ENCODE data around the gene NKX6-1.

NKX6-1 gene

GRCh38 chr4:84507941-84508340 is 8.8 kb upstream of the NKX6-1 start:
- H3K9me3 ChIP-seq (ENCODE audit: control insufficient read depth, low read depth, low read length) = no peaks in the 10 kb centered on the region
- H3K4me1 ChIP-seq (ENCODE audit: control insufficient read depth, low read depth, low read length) = peaks cover 5% of the 10 kb centered on the region
- no peaks in the 10 kb centered on the region for H3K36me3 ChIP-seq (ENCODE audit: control insufficient read depth, low read depth, low read length)
- no peak overlapping the region for H3K27ac ChIP-seq (ENCODE audit: low read length)
- no peak overlapping the region for H3K9ac ChIP-seq (ENCODE audit: low read length)
- peaks cover 19% of the 10 kb centered on the region for H3K27me3 ChIP-seq (ENCODE audit: control insufficient read depth, insufficient read depth, low read length)
- H3K4me3 ChIP-seq (ENCODE audit: low read length) = no peak overlapping the region

- Histone ChIP-seq H3K27me3 (ENCODE audit: control insufficient read depth, insufficient read depth, low read length) (peaks cover 51% of the 10 kb centered on the region), H3K9me3 (ENCODE audit: control insufficient read depth, low read depth, low read length) (no peaks in the 10 kb centered on the region), H3K4me3 (ENCODE audit: low read length) (no peak overlapping the region), H3K9ac (ENCODE audit: low read length) (no peak overlapping the region), H3K27ac (ENCODE audit: low read length) (no peak overlapping the region), H3K4me1 (ENCODE audit: control insufficient read depth, low read depth, low read length) (peaks cover 30% of the 10 kb centered on the region), H3K36me3 (ENCODE audit: control insufficient read depth, low read depth, low read length) (no peaks in the 10 kb centered on the region)
These were observed 5.7 kb upstream of the NKX6-1 start for GRCh38 chr4:84504821-84505220.

DNA sequence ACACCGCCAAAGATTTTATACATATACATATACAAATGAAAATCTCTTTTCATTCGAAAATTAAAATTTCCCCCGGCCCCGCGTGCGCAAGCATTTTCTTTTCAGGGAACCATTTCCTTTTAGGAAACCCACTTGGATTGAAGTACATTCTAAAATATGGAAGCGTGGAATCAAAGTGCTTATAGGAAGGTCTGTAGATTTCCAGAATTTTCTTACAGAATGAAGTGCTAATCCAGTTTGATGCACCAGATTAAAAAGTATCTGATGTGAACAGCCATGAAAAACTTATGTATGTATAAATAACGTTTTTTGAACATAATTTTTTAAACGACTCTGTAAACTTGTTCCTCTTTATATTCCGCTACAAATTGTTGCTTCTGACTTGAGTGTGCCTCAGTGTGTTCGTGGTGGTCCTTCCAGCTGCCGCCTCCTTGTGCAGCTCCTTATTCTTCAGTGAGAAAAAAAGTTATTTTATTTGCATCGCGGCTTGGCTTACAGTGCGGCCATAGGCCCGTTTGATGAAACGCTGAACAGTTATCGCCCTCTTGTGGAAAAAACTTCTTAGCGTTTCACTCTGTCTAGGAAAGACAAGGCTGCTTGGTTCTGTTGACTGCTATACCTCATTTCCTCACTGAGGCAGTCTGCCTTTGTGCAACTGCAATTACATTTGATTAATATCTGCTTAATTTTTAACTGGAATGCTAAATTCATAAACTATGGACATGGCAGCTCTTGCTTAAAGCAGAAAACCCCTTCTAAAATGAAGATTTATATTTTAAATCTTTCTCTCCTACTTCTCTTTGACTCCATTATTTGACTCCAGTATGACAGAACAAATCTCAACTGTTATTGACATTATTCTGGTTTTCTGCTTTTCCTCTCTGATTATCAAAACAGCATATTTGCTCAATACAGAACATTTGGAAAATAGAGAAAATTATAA is 4.7 kb upstream of the NKX6-1 start:
- Histone ChIP-seq H3K27ac (ENCODE audit: low read length) (no peak overlapping the region), H3K4me3 (ENCODE audit: low read length) (peak overlapping the region; percentile 11), H3K36me3 (ENCODE audit: control insufficient read depth, low read depth, low read length) (no peaks in the 10 kb centered on the region), H3K9me3 (ENCODE audit: control insufficient read depth, low read depth, low read length) (no peaks in the 10 kb centered on the region), H3K4me1 (ENCODE audit: control insufficient read depth, low read depth, low read length) (peaks cover 32% of the 10 kb centered on the region), H3K27me3 (ENCODE audit: control insufficient read depth, insufficient read depth, low read length) (peaks cover 59% of the 10 kb centered on the region), H3K9ac (ENCODE audit: low read length) (no peak overlapping the region)

- no peaks in the 10 kb centered on the region for H3K36me3 ChIP-seq (ENCODE audit: control insufficient read depth, low read depth, low read length)
- no peaks in the 10 kb centered on the region for H3K9me3 ChIP-seq (ENCODE audit: control insufficient read depth, low read depth, low read length)
- peak overlapping the region; percentile 11 for H3K4me3 ChIP-seq (ENCODE audit: low read length)
- H3K27ac ChIP-seq (ENCODE audit: low read length) = no peak overlapping the region
- peaks cover 32% of the 10 kb centered on the region for H3K4me1 ChIP-seq (ENCODE audit: control insufficient read depth, low read depth, low read length)
- no peak overlapping the region for H3K9ac ChIP-seq (ENCODE audit: low read length)
- peaks cover 67% of the 10 kb centered on the region for H3K27me3 ChIP-seq (ENCODE audit: control insufficient read depth, insufficient read depth, low read length)
These were observed 3.9 kb upstream of the NKX6-1 start for GRCh38 chr4:84502955-84503373.

GRCh38 chr4:84502333-84502954 is 3.4 kb upstream of the NKX6-1 start:
- H3K27ac ChIP-seq (ENCODE audit: low read length) = no peak overlapping the region
- peak overlapping the region; percentile 18 for H3K4me3 ChIP-seq (ENCODE audit: low read length)
- peaks cover 32% of the 10 kb centered on the region for H3K4me1 ChIP-seq (ENCODE audit: control insufficient read depth, low read depth, low read length)
- H3K27me3 ChIP-seq (ENCODE audit: control insufficient read depth, insufficient read depth, low read length) = peaks cover 72% of the 10 kb centered on the region
- H3K9ac ChIP-seq (ENCODE audit: low read length) = no peak overlapping the region
- H3K36me3 ChIP-seq (ENCODE audit: control insufficient read depth, low read depth, low read length) = no peaks in the 10 kb centered on the region
- H3K9me3 ChIP-seq (ENCODE audit: control insufficient read depth, low read depth, low read length) = no peaks in the 10 kb centered on the region

GRCh38 chr4:84501721-84502267 is 2.7 kb upstream of the NKX6-1 start:
- H3K36me3 ChIP-seq (ENCODE audit: control insufficient read depth, low read depth, low read length) = no peaks in the 10 kb centered on the region
- peaks cover 38% of the 10 kb centered on the region for H3K4me1 ChIP-seq (ENCODE audit: control insufficient read depth, low read depth, low read length)
- H3K4me3 ChIP-seq (ENCODE audit: low read length) = peak overlapping the region; percentile 18
- H3K27me3 ChIP-seq (ENCODE audit: control insufficient read depth, insufficient read depth, low read length) = peaks cover 79% of the 10 kb centered on the region
- H3K9me3 ChIP-seq (ENCODE audit: control insufficient read depth, low read depth, low read length) = no peaks in the 10 kb centered on the region
- H3K27ac ChIP-seq (ENCODE audit: low read length) = no peak overlapping the region
- H3K9ac ChIP-seq (ENCODE audit: low read length) = no peak overlapping the region

DNA sequence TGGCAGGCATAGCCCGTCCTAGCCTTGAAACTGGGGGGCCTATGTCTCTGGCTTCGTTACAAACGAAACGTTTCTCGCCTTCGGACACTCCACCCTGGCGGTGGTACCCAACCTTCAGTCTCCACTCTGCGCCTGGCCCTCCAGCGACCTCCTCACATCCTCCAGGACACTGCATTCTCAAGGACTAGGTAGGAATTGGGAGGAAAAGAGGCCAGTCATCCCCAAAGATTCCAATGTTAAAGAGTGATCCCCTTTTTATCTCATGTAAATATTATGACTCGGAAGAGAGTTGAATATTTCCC is 2.1 kb upstream of the NKX6-1 start:
- Histone ChIP-seq H3K36me3 (ENCODE audit: control insufficient read depth, low read depth, low read length) (no peaks in the 10 kb centered on the region), H3K9me3 (ENCODE audit: control insufficient read depth, low read depth, low read length) (no peaks in the 10 kb centered on the region), H3K4me1 (ENCODE audit: control insufficient read depth, low read depth, low read length) (peaks cover 43% of the 10 kb centered on the region), H3K4me3 (ENCODE audit: low read length) (no peak overlapping the region), H3K27ac (ENCODE audit: low read length) (no peak overlapping the region), H3K27me3 (ENCODE audit: control insufficient read depth, insufficient read depth, low read length) (peaks cover 85% of the 10 kb centered on the region), H3K9ac (ENCODE audit: low read length) (no peak overlapping the region)

DNA sequence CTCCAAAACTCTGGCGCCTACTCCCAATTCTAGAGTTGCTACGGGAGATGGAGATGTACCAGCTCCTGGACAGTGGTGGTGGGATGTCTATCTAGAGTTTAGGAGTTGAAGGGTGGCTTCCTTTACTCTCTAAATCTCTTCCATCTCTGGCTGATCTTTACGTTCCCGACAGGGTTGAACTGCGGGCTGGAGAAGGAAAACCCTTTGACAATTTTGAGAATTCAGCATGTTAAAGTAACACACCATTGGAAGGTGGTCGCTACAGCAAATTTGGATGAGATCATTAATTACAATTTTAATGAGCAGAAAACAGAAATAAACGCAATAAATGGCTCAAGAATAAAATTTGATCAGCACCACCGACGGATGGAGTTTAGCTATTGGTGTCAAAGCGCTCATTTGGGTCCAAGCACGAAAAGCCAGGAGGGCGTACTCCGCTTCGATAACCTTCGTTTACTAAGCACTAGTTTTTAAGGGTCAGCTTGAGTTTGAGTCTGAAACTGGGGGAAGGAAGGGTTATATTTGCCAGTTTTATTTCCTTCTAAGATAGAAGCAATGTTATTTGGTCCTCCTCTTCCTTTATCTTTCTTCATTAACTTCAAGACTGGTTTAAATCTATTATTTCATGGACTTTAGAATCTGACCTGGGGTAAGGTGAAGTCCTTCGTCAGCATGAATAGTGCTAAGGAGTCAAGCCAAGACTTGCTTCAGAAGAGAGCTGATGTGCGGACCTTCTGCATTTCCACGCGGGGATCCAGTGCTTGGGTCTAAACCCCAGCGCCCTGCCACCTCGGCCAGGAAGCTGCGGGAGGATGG is 1.5 kb upstream of the NKX6-1 start:
- Histone ChIP-seq H3K27ac (ENCODE audit: low read length) (no peak overlapping the region), H3K9me3 (ENCODE audit: control insufficient read depth, low read depth, low read length) (no peaks in the 10 kb centered on the region), H3K27me3 (ENCODE audit: control insufficient read depth, insufficient read depth, low read length) (peaks cover 91% of the 10 kb centered on the region), H3K4me1 (ENCODE audit: control insufficient read depth, low read depth, low read length) (peaks cover 46% of the 10 kb centered on the region), H3K36me3 (ENCODE audit: control insufficient read depth, low read depth, low read length) (no peaks in the 10 kb centered on the region), H3K4me3 (ENCODE audit: low read length) (no peak overlapping the region), H3K9ac (ENCODE audit: low read length) (no peak overlapping the region)

GRCh38 chr4:84499624-84499982 is 511 bp upstream of the NKX6-1 start:
- peak overlapping the region; percentile 68 for H3K4me3 ChIP-seq (ENCODE audit: low read length)
- H3K4me1 ChIP-seq (ENCODE audit: control insufficient read depth, low read depth, low read length) = peaks cover 48% of the 10 kb centered on the region
- no peaks in the 10 kb centered on the region for H3K36me3 ChIP-seq (ENCODE audit: control insufficient read depth, low read depth, low read length)
- no peak overlapping the region for H3K9ac ChIP-seq (ENCODE audit: low read length)
- H3K9me3 ChIP-seq (ENCODE audit: control insufficient read depth, low read depth, low read length) = no peaks in the 10 kb centered on the region
- no peak overlapping the region for H3K27ac ChIP-seq (ENCODE audit: low read length)
- peaks cover 98% of the 10 kb centered on the region for H3K27me3 ChIP-seq (ENCODE audit: control insufficient read depth, insufficient read depth, low read length)

DNA sequence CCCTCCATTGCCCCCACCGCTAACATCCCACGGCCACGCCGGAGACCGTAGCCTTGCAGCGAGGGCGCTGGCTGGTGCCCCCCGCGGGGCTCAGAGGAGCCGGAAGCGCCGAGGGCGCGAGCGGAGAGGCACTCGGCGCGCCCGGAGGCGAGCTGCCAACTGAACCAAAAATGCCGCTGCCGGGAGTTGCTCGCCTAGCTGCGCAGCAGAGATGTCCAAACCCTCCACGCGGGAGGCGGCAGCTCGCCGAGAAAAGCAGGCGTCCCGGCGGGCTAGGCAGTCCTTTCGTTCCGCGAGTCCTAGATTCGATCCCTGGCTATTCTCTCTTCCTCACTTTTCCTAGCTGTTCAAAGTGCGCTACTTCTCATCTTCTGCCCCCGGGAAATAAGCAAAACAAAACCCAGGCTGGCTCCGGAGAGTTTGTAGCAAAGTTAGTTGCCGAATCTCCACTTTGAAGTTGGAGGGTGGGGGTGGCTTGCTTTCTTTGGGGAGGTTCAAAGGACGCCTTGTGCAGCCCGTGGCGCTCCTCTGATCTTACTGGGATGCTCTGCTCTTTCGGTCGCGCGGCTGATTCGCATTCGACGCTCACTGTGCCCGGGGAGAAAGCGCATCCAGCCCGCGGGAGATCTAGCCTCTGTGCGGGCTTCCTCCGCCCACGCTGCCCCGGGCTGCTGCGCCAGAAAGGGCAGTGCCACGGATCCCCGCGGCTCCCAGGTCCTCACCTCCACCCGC is 723 bp downstream of the NKX6-1 start:
- Histone ChIP-seq H3K27me3 (ENCODE audit: control insufficient read depth, insufficient read depth, low read length) (peaks cover 98% of the 10 kb centered on the region), H3K27ac (ENCODE audit: low read length) (no peak overlapping the region), H3K9ac (ENCODE audit: low read length) (no peak overlapping the region), H3K9me3 (ENCODE audit: control insufficient read depth, low read depth, low read length) (no peaks in the 10 kb centered on the region), H3K36me3 (ENCODE audit: control insufficient read depth, low read depth, low read length) (no peaks in the 10 kb centered on the region), H3K4me1 (ENCODE audit: control insufficient read depth, low read depth, low read length) (peaks cover 51% of the 10 kb centered on the region), H3K4me3 (ENCODE audit: low read length) (peak overlapping the region; percentile 68)
